Adrenal gland (tissue), 12 donors: ENCODE measurements around the gene DHRS4L2. TPM values are rescaled to one million over a fixed set of nuclear protein-coding genes. Genes with fewer than 3 reads are reported as not detected.
"Not testable (repeated sequence)": the region's sequence is repeated elsewhere in the genome, so short reads cannot be mapped to it uniquely, and the experiment has no call there.

Source experiments
- DNase-seq, 7 donors: peaks; one replicate each; pipeline ENCODE4 v3.0.0-alpha.2; 2019 to 2020
- H3K27ac ChIP-seq, 5 donors: fragments of 200-600 bp; sonication (generic) in 4 of 5; 1 replicate in 3 of 5; 2 replicates in 2 of 5; pipeline versions ENCODE4 v1.5.1 to v1.8.0; 2016 to 2020; ENCODE audit warnings: mild to moderate bottlenecking in 1 of 5
- H3K27me3 ChIP-seq: fragments of 200-600 bp; 2 replicates; pipeline ENCODE4 v1.8.0; 2021
- H3K36me3 ChIP-seq, 2 donors: fragments of 200-600 bp; replicated peaks in 1 of 2; 1 replicate in 1 of 2; 2 replicates in 1 of 2; pipeline versions ENCODE4 v1.5.1 to v1.8.0; 2018 to 2022
- H3K4me1 ChIP-seq, 2 donors: fragments of 200-600 bp; replicated peaks in 1 of 2; 1 replicate in 1 of 2; 2 replicates in 1 of 2; pipeline versions ENCODE4 v1.5.1 to v1.8.0; 2018 to 2021
- H3K4me3 ChIP-seq, 4 donors: fragments of 200-600 bp; sonication (generic) in 3 of 4; one replicate each; pipeline ENCODE4 v1.5.1; 2016 to 2018
- H3K9me3 ChIP-seq, 3 donors: fragments of 200-600 bp; sonication (generic) in 1 of 3; replicated peaks in 1 of 3; 1 replicate in 2 of 3; 2 replicates in 1 of 3; pipeline versions ENCODE4 v1.5.1 to v1.8.0; 2016 to 2021
- CTCF ChIP-seq, 6 experiments: fragments of 450-650 bp in 4 of 6; fragments of 200-600 bp in 2 of 6; sonication (generic) in 1 of 6; IDR thresholded peaks; 1 replicate in 5 of 6; 2 replicates in 1 of 6; pipeline versions ENCODE4 v1.5.1 to v1.8.0; 2016 to 2021; ENCODE audit warnings: antibody characterized with exemption in 6 of 6, mild to moderate bottlenecking in 2 of 6, moderate library complexity in 1 of 6
- POLR2A ChIP-seq, 2 donors: fragments of 450-650 bp; IDR thresholded peaks; one replicate each; pipeline ENCODE4 v1.6.1; 2017; ENCODE audit warnings: antibody characterized with exemption in 2 of 2, mild to moderate bottlenecking in 2 of 2, moderate library complexity in 1 of 2
- WGBS, 4 donors: extraction: QIAGEN DNeasy Blood & Tissue Kit in 2 of 4; methylation state at CpG; one replicate each; pipeline versions ENCODE4 v1.1.5 to v1.1.7; 2013 to 2017; 5-methylcytosine and 5-hydroxymethylcytosine counted together
- intact Hi-C, 2 donors: fragments of 100-400 bp; cut with DNase I; formaldehyde crosslinking; loops; one replicate each; pipeline versions ENCODE4 v1.14.1 to v1.15.0; 2022 to 2023
- polyA plus RNA-seq, 3 donors: library from polyadenylated mRNA; stranded (reverse); fragments of 200-250 nt in 2 of 3; fragments of 350-450 nt in 1 of 3; fragmentation: Illumina TruSeq in 1 of 3; extraction: RNeasy Lipid Tissue Mini Kit (QIAGEN cat#74804) in 1 of 3; gene quantifications; one replicate each; pipeline ENCODE4 v1.2.3, GENCODE V29; 2013 to 2014
- total RNA-seq, 9 donors: library from RNA; depleted of rRNA in 4 of 9; stranded (reverse); fragments of >200 nt in 4 of 9; fragments of 120-200 nt in 1 of 9; fragmentation: NEBNext Ultra II Directional in 1 of 9; extraction: Animal tissue kit (Norgen Biotek cat#: 25700) in 1 of 9; gene quantifications; one replicate each; pipeline versions ENCODE4 v1.1.0 to v1.2.4, GENCODE V29; 2013 to 2023
- donor health status: healthy with polysubstance abuse.
- donor health status: Bipolar disorder and iron deficiency.
- donor health status: DM: yes; HTN: yes; CAD: no.
- donor health status: DM: no; HTN: no; CAD: no.
- donor health status: DM: no; HTN: no; CAD: no.
- donor health status: DM: yes; HTN: yes; CAD: no.

The DHRS4L2 gene
- total and polyA plus RNA-seq, 12 donors: 14.8 to 56.4 (median 37.3) TPM

GRCh38 chr14:23953464-23954278 lies 35.1 kb upstream of the DHRS4L2 start, which contains the start of gene DHRS4:
Gene DHRS4, plus strand, starts transcription at chr14:23953770. Its CDS starts 19 bp downstream, at chr14:23953789.
- no peaks in the 10 kb centered on the region for H3K27me3 ChIP-seq
- DNase-seq: peak; percentile 81 to 90 (median 84)
- H3K36me3 ChIP-seq: peaks cover 0 to 5% of the 10 kb centered on the region in 2 donors
- peak; percentile 77 to 93 (median 85) for TF ChIP-seq CTCF (IDR thresholded peaks at IDR 0.05)
- TF ChIP-seq POLR2A (IDR thresholded peaks at IDR 0.05): peak in 1 of 2 donors; percentile 55
- H3K27ac ChIP-seq: peak within 1 kb of the TSS in 4 of 5 donors; percentile 30 to 93 (median 76)
- intact Hi-C loops: no loop called here
- 0% methylated on average over 13 to 44 of the region's 44 CpGs for WGBS, 4 donors
- H3K4me1 ChIP-seq: peaks cover 7 to 18% of the 10 kb centered on the region in 2 donors
- H3K9me3 ChIP-seq: no peaks in the 10 kb centered on the region
- peak within 1 kb of the TSS; percentile 17 to 86 (median 58) for H3K4me3 ChIP-seq

GRCh38 chr14:23954279-23954614 lies 34.5 kb upstream of the DHRS4L2 start:
- peak overlapping the region in 3 of 5 donors; percentile 30 to 93 (median 75) for H3K27ac ChIP-seq
- H3K27me3 ChIP-seq, H3K36me3 ChIP-seq, DNase-seq, intact Hi-C loops, H3K9me3 ChIP-seq: not testable (repeated sequence)
- H3K4me1 ChIP-seq: peaks cover 7 to 18% of the 10 kb centered on the region in 2 donors
- TF ChIP-seq CTCF (IDR thresholded peaks at IDR 0.05): peak in 1 of 6 experiments; percentile 1
- H3K4me3 ChIP-seq: peak overlapping the region; percentile 17 to 86 (median 58)
- 11 to 15% (median 14%) methylated on average over 6 of the region's 6 CpGs for WGBS, 4 donors

GRCh38 chr14:23954965-23955364 lies 33.8 kb upstream of the DHRS4L2 start:
- H3K4me1 ChIP-seq: peaks cover 7 to 18% of the 10 kb centered on the region in 2 donors
- H3K36me3 ChIP-seq, intact Hi-C loops, H3K4me3 ChIP-seq, H3K27ac ChIP-seq, H3K9me3 ChIP-seq, H3K27me3 ChIP-seq: not testable (repeated sequence)
- 42 to 61% (median 55%) methylated on average over 12 to 19 of the region's 20 CpGs for WGBS, 4 donors
- peak; percentile 36 to 61 (median 47) for DNase-seq

GRCh38 chr14:23955811-23956210 lies 32.9 kb upstream of the DHRS4L2 start:
- peaks cover 7 to 18% of the 10 kb centered on the region in 2 donors for H3K4me1 ChIP-seq
- DNase-seq, intact Hi-C loops, H3K27ac ChIP-seq, H3K4me3 ChIP-seq, H3K27me3 ChIP-seq, H3K36me3 ChIP-seq, H3K9me3 ChIP-seq: not testable (repeated sequence)
- 92 to 98% (median 93%) methylated on average over 2 of the region's 2 CpGs for WGBS, 4 donors

GRCh38 chr14:23957913-23958569 lies 30.7 kb upstream of the DHRS4L2 start:
- H3K27ac ChIP-seq, intact Hi-C loops, H3K9me3 ChIP-seq, H3K27me3 ChIP-seq, H3K4me1 ChIP-seq, DNase-seq, H3K36me3 ChIP-seq, H3K4me3 ChIP-seq: not testable (repeated sequence)
- WGBS, 4 donors: 93 to 95% (median 95%) methylated on average over 9 of the region's 9 CpGs

GRCh38 chr14:23960899-23961298 lies 27.8 kb upstream of the DHRS4L2 start:
- H3K27me3 ChIP-seq, H3K9me3 ChIP-seq, H3K36me3 ChIP-seq, H3K27ac ChIP-seq, H3K4me1 ChIP-seq, DNase-seq, H3K4me3 ChIP-seq, intact Hi-C loops: not testable (repeated sequence)

GRCh38 chr14:23961704-23962103 lies 27.0 kb upstream of the DHRS4L2 start:
- H3K4me3 ChIP-seq, H3K36me3 ChIP-seq, intact Hi-C loops, H3K4me1 ChIP-seq, H3K27ac ChIP-seq, H3K27me3 ChIP-seq, DNase-seq, H3K9me3 ChIP-seq: not testable (repeated sequence)
- 98 to 100% (median 100%) methylated on average over 1 of the region's 2 CpGs for WGBS, 4 donors

- H3K36me3 ChIP-seq, H3K27ac ChIP-seq, H3K9me3 ChIP-seq, DNase-seq, H3K4me1 ChIP-seq, H3K4me3 ChIP-seq, H3K27me3 ChIP-seq, intact Hi-C loops: not testable (repeated sequence)
- 38 to 50% methylated on average over 1 of the region's 9 CpGs; no CpG with 5 or more reads in 2 of the 4 donors for WGBS, 4 donors
Measured at GRCh38 chr14:23969130-23969480, 19.6 kb upstream of the DHRS4L2 start.
